Suprapubic skin (tissue), 4 donors: ENCODE results near the gene ADAMTS2. TPM values are rescaled to one million over a fixed set of nuclear protein-coding genes. Genes with fewer than 3 reads are reported as not detected.

Experiments used
- DNase-seq, 2 donors: peaks; one replicate each; pipeline ENCODE4 v3.0.0-alpha.2; 2019; ENCODE audit warnings: low spot score in 2 of 2
- H3K27ac ChIP-seq: fragments of 200-600 bp; sonication (generic); one replicate; pipeline ENCODE4 v1.5.1; 2019
- H3K27me3 ChIP-seq: fragments of 200-600 bp; sonication (generic); one replicate; pipeline ENCODE4 v1.5.1; 2019
- H3K36me3 ChIP-seq: fragments of 200-600 bp; sonication (generic); one replicate; pipeline ENCODE4 v1.5.1; 2019
- H3K4me1 ChIP-seq: fragments of 200-600 bp; sonication (generic); one replicate; pipeline ENCODE4 v1.5.1; 2019
- H3K4me3 ChIP-seq: fragments of 200-600 bp; sonication (generic); one replicate; pipeline ENCODE4 v1.5.1; 2019; ENCODE audit warnings: mild to moderate bottlenecking
- H3K9me3 ChIP-seq: fragments of 200-600 bp; sonication (generic); one replicate; pipeline ENCODE4 v1.5.1; 2019
- EP300 ChIP-seq: sonication (generic); formaldehyde crosslinking; IDR thresholded peaks from one replicate; pipeline ENCODE4 v1.6.1; 2017; ENCODE audit warnings: antibody characterized with exemption
- POLR2A ChIP-seq, 2 donors: fragments of 450-650 bp; IDR thresholded peaks; one replicate each; pipeline ENCODE4 v1.6.1; 2017; ENCODE audit warnings: antibody characterized with exemption in 2 of 2, mild to moderate bottlenecking in 2 of 2, moderate library complexity in 2 of 2
- POLR2AphosphoS5 ChIP-seq, 3 donors: sonication (generic); formaldehyde crosslinking; IDR thresholded peaks; one replicate each; pipeline ENCODE4 v1.6.1; 2017; ENCODE audit warnings: antibody characterized with exemption in 3 of 3
- WGBS: methylation state at CpG from one replicate; pipeline ENCODE4 v1.1.5; 2018; 5-methylcytosine and 5-hydroxymethylcytosine counted together
- total RNA-seq, 4 donors: library from RNA; depleted of rRNA; stranded (reverse); fragments of >200 nt; gene quantifications; one replicate each; pipeline ENCODE4 v1.1.0, GENCODE V29; 2016
- TF ChIP-seq, protein P1 (sequence below), 2 donors: fragments of 200-600 bp in 1 of 2; fragments of 450-650 bp in 1 of 2; sonication (generic) in 1 of 2; IDR thresholded peaks; one replicate each; pipeline ENCODE4 v1.5.1; 2016 to 2019; ENCODE audit warnings: antibody characterized with exemption in 2 of 2, mild to moderate bottlenecking in 1 of 2, moderate library complexity in 1 of 2

ADAMTS2 gene
- total RNA-seq, 4 donors from 2014 or later = 3.1 to 5.5 (median 4.3) TPM

- no peak for DNase-seq
- H3K27me3 ChIP-seq = peaks cover 14% of the 10 kb centered on the region
- no peak for TF ChIP-seq POLR2AphosphoS5 (IDR thresholded peaks at IDR 0.05)
- TF ChIP-seq, protein P1, sequence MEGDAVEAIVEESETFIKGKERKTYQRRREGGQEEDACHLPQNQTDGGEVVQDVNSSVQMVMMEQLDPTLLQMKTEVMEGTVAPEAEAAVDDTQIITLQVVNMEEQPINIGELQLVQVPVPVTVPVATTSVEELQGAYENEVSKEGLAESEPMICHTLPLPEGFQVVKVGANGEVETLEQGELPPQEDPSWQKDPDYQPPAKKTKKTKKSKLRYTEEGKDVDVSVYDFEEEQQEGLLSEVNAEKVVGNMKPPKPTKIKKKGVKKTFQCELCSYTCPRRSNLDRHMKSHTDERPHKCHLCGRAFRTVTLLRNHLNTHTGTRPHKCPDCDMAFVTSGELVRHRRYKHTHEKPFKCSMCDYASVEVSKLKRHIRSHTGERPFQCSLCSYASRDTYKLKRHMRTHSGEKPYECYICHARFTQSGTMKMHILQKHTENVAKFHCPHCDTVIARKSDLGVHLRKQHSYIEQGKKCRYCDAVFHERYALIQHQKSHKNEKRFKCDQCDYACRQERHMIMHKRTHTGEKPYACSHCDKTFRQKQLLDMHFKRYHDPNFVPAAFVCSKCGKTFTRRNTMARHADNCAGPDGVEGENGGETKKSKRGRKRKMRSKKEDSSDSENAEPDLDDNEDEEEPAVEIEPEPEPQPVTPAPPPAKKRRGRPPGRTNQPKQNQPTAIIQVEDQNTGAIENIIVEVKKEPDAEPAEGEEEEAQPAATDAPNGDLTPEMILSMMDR (IDR thresholded peaks at IDR 0.05) = no peak
- H3K4me1 ChIP-seq = no peaks in the 10 kb centered on the region
- no peaks in the 10 kb centered on the region for H3K9me3 ChIP-seq
- H3K27ac ChIP-seq = no peak overlapping the region
- H3K36me3 ChIP-seq = peaks cover 4% of the 10 kb centered on the region
- H3K4me3 ChIP-seq = no peak overlapping the region
These were observed 161.8 kb downstream of the ADAMTS2 start for GRCh38 chr5:179183481-179183880.

- Histone ChIP-seq H3K27ac (no peak overlapping the region), H3K4me1 (no peaks in the 10 kb centered on the region), H3K27me3 (peaks cover 17% of the 10 kb centered on the region), H3K4me3 (no peak overlapping the region), H3K36me3 (peaks cover 4% of the 10 kb centered on the region), H3K9me3 (no peaks in the 10 kb centered on the region)
- TF ChIP-seq EP300 = no peak
- WGBS = 85% methylated on average over 11 of the region's 13 CpGs
- DNase-seq = no peak
These were observed 162.7 kb downstream of the ADAMTS2 start for GRCh38 chr5:179182601-179183000.

DNA sequence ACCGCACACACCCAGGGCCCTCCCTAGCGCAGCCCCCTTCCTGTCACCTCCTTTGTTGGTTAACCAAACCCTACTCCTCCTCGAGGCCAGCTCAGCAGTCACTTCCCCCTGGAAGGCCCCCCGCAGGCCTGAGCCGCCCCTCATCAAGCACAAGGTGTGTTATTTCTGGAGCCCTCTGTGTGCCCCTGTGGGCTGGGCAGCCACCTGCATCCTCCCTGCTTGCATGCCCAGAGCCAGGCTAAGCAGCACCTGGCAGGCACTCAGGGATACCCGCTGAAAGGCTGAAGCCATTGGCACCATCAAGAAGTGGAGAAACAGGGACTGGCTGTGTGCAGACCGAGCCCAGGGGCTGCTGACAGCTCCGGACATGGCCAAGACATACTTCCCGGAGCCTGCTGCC, 163.3 kb downstream of the ADAMTS2 start:
- 39% methylated on average over 9 of the region's 9 CpGs for WGBS
- H3K27ac ChIP-seq = no peak overlapping the region
- no peak overlapping the region for H3K4me3 ChIP-seq
- TF ChIP-seq EP300 (no peak), POLR2AphosphoS5 (IDR thresholded peaks at IDR 0.05) (no peak), POLR2A (IDR thresholded peaks at IDR 0.05) (no peak)
- TF ChIP-seq, protein P1 (IDR thresholded peaks at IDR 0.05) = no peak
- H3K36me3 ChIP-seq = peaks cover 4% of the 10 kb centered on the region
- DNase-seq = no peak
- H3K9me3 ChIP-seq = no peaks in the 10 kb centered on the region
- no peaks in the 10 kb centered on the region for H3K4me1 ChIP-seq
- peaks cover 17% of the 10 kb centered on the region for H3K27me3 ChIP-seq

- TF ChIP-seq POLR2A (IDR thresholded peaks at IDR 0.05) = no peak
- TF ChIP-seq, protein P1 (IDR thresholded peaks at IDR 0.05) = no peak
- no peak for TF ChIP-seq POLR2AphosphoS5 (IDR thresholded peaks at IDR 0.05)
- TF ChIP-seq EP300 = no peak
- no peak for DNase-seq
- peaks cover 17% of the 10 kb centered on the region for H3K27me3 ChIP-seq
- no peak overlapping the region for H3K27ac ChIP-seq
- H3K36me3 ChIP-seq = peaks cover 4% of the 10 kb centered on the region
- no peaks in the 10 kb centered on the region for H3K9me3 ChIP-seq
- H3K4me3 ChIP-seq = no peak overlapping the region
- 88% methylated on average over 8 of the region's 16 CpGs for WGBS
- H3K4me1 ChIP-seq = no peaks in the 10 kb centered on the region
These were observed 164.2 kb downstream of the ADAMTS2 start for GRCh38 chr5:179180921-179181645.

GRCh38 chr5:179180061-179180610, 165.1 kb downstream of the ADAMTS2 start:
- WGBS = 83% methylated on average over 16 of the region's 16 CpGs
- no peak overlapping the region for H3K4me3 ChIP-seq
- H3K4me1 ChIP-seq = no peaks in the 10 kb centered on the region
- DNase-seq = no peak
- H3K36me3 ChIP-seq = peaks cover 4% of the 10 kb centered on the region
- H3K9me3 ChIP-seq = no peaks in the 10 kb centered on the region
- TF ChIP-seq POLR2AphosphoS5 (IDR thresholded peaks at IDR 0.05) (no peak), EP300 (no peak), POLR2A (IDR thresholded peaks at IDR 0.05) (no peak)
- TF ChIP-seq, protein P1 (IDR thresholded peaks at IDR 0.05) = no peak
- peaks cover 17% of the 10 kb centered on the region for H3K27me3 ChIP-seq
- H3K27ac ChIP-seq = no peak overlapping the region
